GM12878 (cell line): Measurements from ENCODE around the gene DNAH2. TPM values are rescaled to one million over a fixed set of nuclear protein-coding genes. Genes with fewer than 3 reads are reported as not detected.

Experiments used
- ATAC-seq: fragments of 200-7000 bp; cut with Tn5 transposase; 3 replicates; pipeline ENCODE4 v1.9.1; 2020; ENCODE audit warnings: mild to moderate bottlenecking, moderate library complexity
- BruUV-seq: library from RNA; stranded (reverse); fragments of 400-500 nt; replicated peaks from 2 replicates; lab custom pipeline; 2021; lab: Mats Ljungman, UMichigan
- CTCF ChIA-PET: fragments of 300-600 bp; sonication (Branson Sonifier 250); formaldehyde crosslinking; extraction: SDS; loops from one replicate; lab custom pipeline; 2021; ENCODE audit warnings: inconsistent platforms; lab: Yijun Ruan, JAX
- POLR2A ChIA-PET: fragments of 350-600 bp; formaldehyde crosslinking; extraction: SDS; loops from one replicate; lab custom pipeline; 2021; ENCODE audit warnings: inconsistent platforms; lab: Charles Lee
- RAD21 ChIA-PET: fragments of 300-600 bp; sonication (Branson Sonifier 250); formaldehyde crosslinking; loops from one replicate; lab custom pipeline; 2023; ENCODE audit warnings: antibody characterized with exemption; ENCODE audit not compliant: unreplicated experiment; lab: Charles Lee
- SMC1A ChIA-PET: fragments of 300-600 bp; sonication (Branson Sonifier 250); formaldehyde crosslinking; loops from one replicate; lab custom pipeline; 2023; ENCODE audit not compliant: unreplicated experiment, uncharacterized antibody; lab: Charles Lee
- DNase-seq: peaks from one replicate; pipeline ENCODE4 v3.0.0-alpha.2; 2011; ENCODE audit warnings: low read depth, low spot score
- FAIRE-seq: peaks from 3 replicates; lab custom pipeline; 2011; peaks lifted over from hg19 to GRCh38; lab: Jason Lieb, UNC
- H2AFZ ChIP-seq: 2 replicates; pipeline ENCODE4 v1.6.0; 2011; ENCODE audit warnings: low read depth, low read length, control low read depth; ENCODE audit not compliant: control insufficient read depth
- H3K27ac ChIP-seq: 2 replicates; pipeline ENCODE4 v1.5.1; 2011; ENCODE audit warnings: control low read depth; ENCODE audit not compliant: control insufficient read depth, insufficient read depth
- H3K27me3 ChIP-seq, 2 experiments: replicated peaks in 1 of 2; 2 replicates each; pipeline versions ENCODE4 v1.6.0 to v1.6.1; 2011; ENCODE audit warnings: low read length in 1 of 2; ENCODE audit not compliant: control insufficient read depth in 2 of 2, insufficient read depth in 2 of 2
- H3K36me3 ChIP-seq, 2 experiments: 2 replicates each; pipeline ENCODE4 v1.5.1; 2011; ENCODE audit warnings: low read length in 1 of 2; ENCODE audit not compliant: control insufficient read depth in 2 of 2, insufficient read depth in 2 of 2
- H3K4me1 ChIP-seq: 2 replicates; pipeline ENCODE4 v1.6.1; 2011; ENCODE audit warnings: mild to moderate bottlenecking, low read length, moderate library complexity, mixed read lengths; ENCODE audit not compliant: control insufficient read depth, insufficient read depth
- H3K4me2 ChIP-seq: 2 replicates; pipeline ENCODE4 v1.6.0; 2011; ENCODE audit warnings: control low read depth; ENCODE audit not compliant: control insufficient read depth, insufficient read depth
- H3K4me3 ChIP-seq: fragments of 200-600 bp; sonication (generic); 2 replicates; pipeline ENCODE4 v1.5.1; 2016
- H3K79me2 ChIP-seq: 2 replicates; pipeline ENCODE4 v1.6.0; 2011; ENCODE audit warnings: low read length; ENCODE audit not compliant: control insufficient read depth, insufficient read depth
- H3K9ac ChIP-seq: 2 replicates; pipeline ENCODE4 v1.8.0; 2011; ENCODE audit warnings: low read length, control low read depth, mixed read lengths; ENCODE audit not compliant: control insufficient read depth, insufficient read depth
- H3K9me3 ChIP-seq: replicated peaks from 3 replicates; pipeline ENCODE4 v1.5.1; 2011; ENCODE audit warnings: mild to moderate bottlenecking, low read length; ENCODE audit not compliant: control insufficient read depth, insufficient read depth
- H4K20me1 ChIP-seq: 2 replicates; pipeline ENCODE4 v1.6.0; 2011; ENCODE audit not compliant: control insufficient read depth, insufficient read depth
- BCL11A ChIP-seq: IDR thresholded peaks from 2 replicates; pipeline ENCODE4 v1.6.1; 2011; ENCODE audit warnings: low read depth, low read length
- BMI1 ChIP-seq: fragments of 450-650 bp; IDR thresholded peaks from 2 replicates; pipeline ENCODE4 v1.6.1; 2016; ENCODE audit warnings: mild to moderate bottlenecking, moderate library complexity, borderline replicate concordance
- DPF2 ChIP-seq: fragments of 450-650 bp; IDR thresholded peaks from 2 replicates; pipeline ENCODE4 v1.6.1; 2017; ENCODE audit warnings: mild to moderate bottlenecking
- EED ChIP-seq: sonication (generic); IDR thresholded peaks from 2 replicates; pipeline ENCODE4 v1.6.1; 2016; ENCODE audit warnings: antibody characterized with exemption, low read depth
- ETV6 ChIP-seq, 2 experiments: fragments of 450-650 bp in 1 of 2; IDR thresholded peaks in 1 of 2; conservative IDR thresholded peaks in 1 of 2; 2 replicates each; pipeline ENCODE4 v1.6.1; 2014; ENCODE audit warnings: antibody characterized with exemption in 1 of 2, borderline replicate concordance in 1 of 2, low read depth in 1 of 2, mild to moderate bottlenecking in 1 of 2, moderate library complexity in 1 of 2
- GABPA ChIP-seq: IDR thresholded peaks from 2 replicates; pipeline ENCODE4 v1.6.1; 2014; ENCODE audit warnings: antibody characterized with exemption, low read depth, mild to moderate bottlenecking, inconsistent platforms
- IRF4 ChIP-seq: IDR thresholded peaks from 2 replicates; pipeline ENCODE4 v1.6.1; 2011; ENCODE audit warnings: low read depth, low read length
- MEF2B ChIP-seq: fragments of 450-650 bp; IDR thresholded peaks from 2 replicates; pipeline ENCODE4 v1.6.1; 2018; ENCODE audit warnings: mild to moderate bottlenecking, moderate library complexity; ENCODE audit not compliant: partially characterized antibody, poor library complexity, severe bottlenecking
- NR2C1 ChIP-seq: fragments of 450-650 bp; IDR thresholded peaks from 2 replicates; pipeline ENCODE4 v1.6.1; 2017; ENCODE audit warnings: antibody characterized with exemption, mild to moderate bottlenecking, moderate library complexity
- RELA ChIP-seq: fragments of 450-650 bp; IDR thresholded peaks from 2 replicates; pipeline ENCODE4 v1.8.0; 2014; ENCODE audit warnings: borderline replicate concordance; ENCODE audit not compliant: partially characterized antibody
- SKIL ChIP-seq: fragments of 450-650 bp; IDR thresholded peaks from 2 replicates; pipeline ENCODE4 v1.6.1; 2017; ENCODE audit warnings: mild to moderate bottlenecking, low read depth, inconsistent platforms; ENCODE audit not compliant: poor library complexity, severe bottlenecking
- WGBS: methylation state at CpG from one replicate; pipeline ENCODE4 v1.1.6; 2016; ENCODE audit warnings: low lambda C conversion rate; ENCODE audit not compliant: insufficient replicate concordance, insufficient coverage; ENCODE audit errors: missing lambda C conversion rate; 5-methylcytosine and 5-hydroxymethylcytosine counted together
- in situ Hi-C: fragments of 300-500 bp; cut with MboI; formaldehyde crosslinking; loops from 9 replicates; pipeline ENCODE4 v1.14.3; 2018; ENCODE audit warnings: mixed read lengths
- intact Hi-C: fragments of 100-400 bp; cut with micrococcal nuclease; formaldehyde crosslinking; loops from one replicate; pipeline ENCODE4 v1.14.2; 2022; ENCODE audit not compliant: unreplicated experiment
- polyA plus RNA-seq, 11 experiments: library from polyadenylated mRNA; depleted of rRNA in 4 of 11; unstranded in 6 of 11; stranded (reverse) in 5 of 11; fragments of >200 nt; fragmentation: Nextera tagmentation in 4 of 11; fragmentation: Illumina TruSeq in 1 of 11; extraction: Ambion mirVana in 4 of 11; extraction: Trizol in 1 of 11; gene quantifications; 1 replicate in 1 of 11; 2 replicates in 10 of 11; pipeline versions ENCODE4 v1.2.1 to v1.2.3, GENCODE V29; 2011 to 2016; ENCODE audit warnings: inconsistent platforms in 2 of 11, missing spikeins in 2 of 11, low read depth in 1 of 11
- total RNA-seq, 4 experiments: library from RNA; depleted of rRNA in 3 of 4; stranded (reverse); fragments of >200 nt in 3 of 4; fragmentation: Illumina TruSeq in 1 of 4; extraction: Trizol in 1 of 4; gene quantifications; 2 replicates each; pipeline versions ENCODE4 v1.2.1 to v1.2.3, GENCODE V29; 2013 to 2021
- TF ChIP-seq, protein P1 (sequence below): fragments of 450-650 bp; conservative IDR thresholded peaks from 2 replicates; pipeline ENCODE4 v1.6.1; 2017; ENCODE audit warnings: mild to moderate bottlenecking, moderate library complexity

DNAH2 gene
- total and polyA plus RNA-seq, 10 of the 15 experiments (the other 5 are each of a cell fraction or from before 2014, with no cell fraction given), result not detected

DNA sequence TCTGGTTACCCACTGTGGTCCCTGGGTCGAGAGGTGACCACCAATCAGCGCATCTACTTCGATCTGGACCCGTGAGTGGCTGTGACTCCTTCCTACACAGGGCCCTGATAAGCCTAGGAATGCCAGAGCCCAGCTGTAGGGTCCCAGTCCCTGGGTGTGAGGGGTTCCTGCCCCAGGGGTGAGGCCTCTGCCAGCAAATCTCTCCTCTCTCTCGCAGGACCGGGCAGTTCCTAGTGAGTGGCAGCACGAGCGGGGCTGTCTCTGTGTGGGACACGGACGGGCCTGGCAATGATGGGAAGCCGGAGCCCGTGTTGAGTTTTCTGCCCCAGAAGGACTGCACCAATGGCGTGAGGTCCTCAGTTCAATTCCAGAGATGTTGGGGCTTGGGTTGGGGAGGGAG, 14.8 kb upstream of the DNAH2 start:
- ChIA-PET SMC1A (no interaction called here), CTCF (interaction anchor here (0.6 kb wide), 1 partner anchor 87 kb away, joined by 3 read pairs; no protein-coding TSS in a partner anchor), RAD21 (interaction anchor here (0.8 kb wide), 1 partner anchor 16 kb away, joined by 4 read pairs; the partner anchor contains the start of gene TP53), POLR2A (interaction anchor here (0.7 kb wide), 1 partner anchor 200 kb away, joined by 3 read pairs; no protein-coding TSS in a partner anchor)
- peaks cover 0 to 4% of the 10 kb centered on the region in 2 experiments; a peak in 2 of 4 replicates for H3K36me3 ChIP-seq
- intact Hi-C loops (no loop called here), in situ Hi-C loops (no loop called here)
- no peak overlapping the region for H3K4me3 ChIP-seq
- no peak for TF ChIP-seq EED
- no peak for TF ChIP-seq NR2C1
- TF ChIP-seq BCL11A, result no peak
- no peak for TF ChIP-seq SKIL
- TF ChIP-seq GABPA, result no peak
- no peak for TF ChIP-seq DPF2
- TF ChIP-seq, protein P1, sequence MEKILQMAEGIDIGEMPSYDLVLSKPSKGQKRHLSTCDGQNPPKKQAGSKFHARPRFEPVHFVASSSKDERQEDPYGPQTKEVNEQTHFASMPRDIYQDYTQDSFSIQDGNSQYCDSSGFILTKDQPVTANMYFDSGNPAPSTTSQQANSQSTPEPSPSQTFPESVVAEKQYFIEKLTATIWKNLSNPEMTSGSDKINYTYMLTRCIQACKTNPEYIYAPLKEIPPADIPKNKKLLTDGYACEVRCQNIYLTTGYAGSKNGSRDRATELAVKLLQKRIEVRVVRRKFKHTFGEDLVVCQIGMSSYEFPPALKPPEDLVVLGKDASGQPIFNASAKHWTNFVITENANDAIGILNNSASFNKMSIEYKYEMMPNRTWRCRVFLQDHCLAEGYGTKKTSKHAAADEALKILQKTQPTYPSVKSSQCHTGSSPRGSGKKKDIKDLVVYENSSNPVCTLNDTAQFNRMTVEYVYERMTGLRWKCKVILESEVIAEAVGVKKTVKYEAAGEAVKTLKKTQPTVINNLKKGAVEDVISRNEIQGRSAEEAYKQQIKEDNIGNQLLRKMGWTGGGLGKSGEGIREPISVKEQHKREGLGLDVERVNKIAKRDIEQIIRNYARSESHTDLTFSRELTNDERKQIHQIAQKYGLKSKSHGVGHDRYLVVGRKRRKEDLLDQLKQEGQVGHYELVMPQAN, result no peak
- no peak for TF ChIP-seq BMI1
- TF ChIP-seq IRF4, result no peak
- no peak for TF ChIP-seq RELA
- TF ChIP-seq MEF2B, result no peak
- no peak for TF ChIP-seq ETV6 (conservative IDR thresholded peaks at IDR 0.05 in 1 of 2, IDR thresholded peaks at IDR 0.05 in 1 of 2; ENCODE audit: borderline replicate concordance in 1 of 2, low read depth in 1 of 2)
- 93% methylated on average over 13 of the region's 13 CpGs for WGBS
- H3K9ac ChIP-seq, result no peak overlapping the region
- DNase-seq (no peak), FAIRE-seq (no peak), ATAC-seq (no peak)
- no peaks in the 10 kb centered on the region for H3K9me3 ChIP-seq
- no peak overlapping the region for H2AFZ ChIP-seq
- no peaks in the 10 kb centered on the region for H3K4me1 ChIP-seq
- H3K27ac ChIP-seq, result no peak overlapping the region
- H3K27me3 ChIP-seq, result peaks cover 3 to 5% of the 10 kb centered on the region in 2 experiments; a peak in 3 of 4 replicates
- no peaks in the 10 kb centered on the region for H4K20me1 ChIP-seq
- BruUV-seq, result no TSS peak
- H3K79me2 ChIP-seq, result no peaks in the 10 kb centered on the region
- H3K4me2 ChIP-seq, result no peak overlapping the region
